DMS 273 (cell line): ENCODE results near the gene SOX6.
"Not testable (repeated sequence)": the region's sequence is repeated elsewhere in the genome, so short reads cannot be mapped to it uniquely, and the experiment has no call there.

ENCODE experiments used
- DNase-seq: peaks from one replicate; lab custom pipeline; 2025; ENCODE audit not compliant: unreplicated experiment; lab: John Stamatoyannopoulos, UW

Gene SOX6

DNA sequence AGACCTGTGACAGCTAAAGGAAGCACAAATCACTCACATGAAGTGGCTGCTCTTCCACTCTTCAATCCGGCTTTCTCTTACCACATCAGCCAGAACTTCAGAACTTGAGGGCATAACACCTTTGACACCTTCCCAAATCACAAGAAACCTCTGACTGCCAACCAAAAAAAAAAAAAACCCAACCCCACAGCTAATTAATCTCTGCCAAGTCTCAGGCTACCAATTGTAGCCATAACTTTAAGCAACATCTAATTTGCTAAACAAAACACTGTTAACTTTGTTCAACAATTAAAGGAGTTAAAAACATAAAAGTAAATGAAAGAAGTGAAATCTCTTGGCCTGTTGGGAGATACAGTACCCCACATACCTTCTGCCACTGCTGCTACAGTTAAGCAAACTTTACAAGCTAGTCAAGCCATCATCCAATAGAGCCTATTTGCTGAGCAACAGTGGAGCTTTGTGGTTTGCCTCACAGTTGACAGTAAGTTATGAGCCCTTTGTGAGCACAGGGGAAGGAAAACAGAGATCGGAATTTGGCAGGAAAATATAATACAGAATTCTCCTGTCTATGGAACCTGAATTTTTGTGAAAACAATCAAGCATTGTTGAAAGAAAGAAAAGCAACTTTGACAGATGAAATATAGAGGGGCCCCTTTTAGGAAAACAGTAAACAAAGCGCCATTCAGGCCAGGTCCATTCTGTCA lies at the start of gene SOX6:
Gene SOX6 (minus strand): TSS at position 490 of the 704 bp plus-strand sequence. CDS start 15,298 bp downstream, outside the sequence.
- DNase-seq: no peak

- DNase-seq: no peak
Measured at GRCh38 chr11:16404781-16405285, 48.5 kb upstream of the SOX6 start.

DNA sequence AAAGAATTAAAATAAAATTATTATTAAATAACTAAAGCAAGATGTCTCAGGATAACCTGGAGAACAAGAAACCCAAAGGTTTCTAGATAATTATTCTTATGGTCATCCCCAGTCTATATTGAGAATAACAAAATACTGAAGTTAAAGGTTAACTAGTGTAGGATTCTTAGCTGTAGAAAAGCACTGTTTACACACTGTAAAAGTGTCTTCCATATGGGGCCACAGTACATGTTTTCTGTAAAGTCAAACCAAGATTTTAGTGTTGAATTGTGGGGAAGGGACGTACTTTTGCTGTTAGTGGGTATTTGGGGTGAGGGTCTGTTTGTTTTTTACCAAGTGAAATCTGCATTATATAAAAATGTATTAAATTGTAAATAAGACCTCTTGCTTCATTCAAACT lies 47.5 kb upstream of the SOX6 start:
- DNase-seq: no peak

- DNase-seq: no peak
Measured at GRCh38 chr11:16403448-16403803, 47.1 kb upstream of the SOX6 start.

GRCh38 chr11:16402654-16403447 lies 46.5 kb upstream of the SOX6 start:
- no peak for DNase-seq

- no peak for DNase-seq
Measured at GRCh38 chr11:16397390-16397789, 41.0 kb upstream of the SOX6 start.

GRCh38 chr11:16395601-16396000 lies 39.3 kb upstream of the SOX6 start:
- DNase-seq: no peak

DNA sequence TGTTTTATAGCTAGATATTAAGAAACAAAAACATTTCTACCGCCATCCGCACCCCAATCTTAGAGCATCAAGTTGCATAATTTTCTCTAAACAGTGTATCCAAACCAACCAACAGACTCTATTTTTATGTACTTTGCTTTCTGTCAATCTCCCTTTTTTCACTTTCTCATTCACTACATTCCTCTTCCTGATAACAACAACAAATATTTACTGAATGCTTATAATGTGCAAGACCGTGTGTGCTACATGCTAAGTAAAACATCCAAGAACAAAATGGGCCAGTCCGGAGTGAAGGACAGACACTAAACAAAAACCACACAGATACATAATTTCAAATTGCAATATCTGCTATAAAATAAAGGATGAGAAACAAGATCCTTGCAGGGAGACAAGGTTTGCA lies 38.6 kb upstream of the SOX6 start:
- no peak for DNase-seq

DNA sequence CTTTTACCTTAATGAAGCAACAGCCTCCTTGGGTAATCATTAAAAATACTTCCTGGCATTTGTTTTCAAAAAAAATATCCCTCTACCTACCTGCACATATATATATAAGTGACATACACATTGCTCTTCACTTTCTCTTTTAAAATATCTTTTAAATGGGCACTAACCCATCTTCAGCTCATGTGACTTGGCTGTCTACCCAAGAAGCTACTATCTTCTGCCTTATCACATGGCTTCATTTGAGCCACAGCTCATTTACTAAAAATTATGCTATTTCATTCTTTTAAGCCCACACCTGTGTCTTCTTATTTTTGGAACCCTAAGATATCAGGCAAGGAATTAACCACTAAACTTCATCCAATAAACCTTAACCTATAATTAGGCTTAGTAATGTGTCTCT lies 37.0 kb upstream of the SOX6 start:
- DNase-seq: no peak

GRCh38 chr11:16392616-16393015 lies 36.3 kb upstream of the SOX6 start:
- DNase-seq: no peak

GRCh38 chr11:16390826-16391225 lies 34.5 kb upstream of the SOX6 start:
- DNase-seq: not testable (repeated sequence)

GRCh38 chr11:16385099-16385498 lies 28.8 kb upstream of the SOX6 start:
- no peak for DNase-seq

DNA sequence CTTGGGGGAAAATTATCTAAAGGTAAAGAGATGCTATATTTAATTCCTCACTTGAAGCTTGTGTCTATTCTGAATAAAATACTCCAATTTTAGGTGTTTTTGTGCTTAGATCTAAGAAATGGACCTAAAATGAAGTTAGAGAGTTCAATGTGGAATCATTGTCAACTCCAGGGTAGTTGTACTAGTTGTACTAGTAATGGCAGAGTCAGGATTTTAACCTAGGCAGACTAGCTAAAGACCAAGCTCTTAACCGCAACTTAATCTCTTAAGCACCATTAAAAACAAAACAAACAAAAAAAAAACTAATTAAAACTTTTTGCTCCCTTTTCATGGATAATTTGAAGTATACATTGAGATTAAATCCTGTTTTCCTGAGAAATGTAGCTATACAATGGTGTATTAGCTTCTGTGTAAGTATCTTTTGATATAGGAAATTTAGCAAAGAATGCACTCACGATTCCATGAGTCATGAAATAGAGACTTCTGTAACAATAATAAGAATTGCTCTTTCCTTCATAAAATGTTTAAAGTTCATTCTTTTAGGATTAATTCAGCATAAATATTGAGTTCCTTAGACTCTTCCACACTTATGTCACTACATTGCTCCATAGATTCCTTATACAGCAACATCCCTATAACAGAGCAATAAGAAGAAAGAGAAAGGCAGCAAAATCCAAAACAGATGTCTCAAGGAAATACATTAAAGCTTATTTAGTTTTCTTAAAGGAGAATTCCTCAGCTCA lies 26.5 kb upstream of the SOX6 start:
- no peak for DNase-seq

DNA sequence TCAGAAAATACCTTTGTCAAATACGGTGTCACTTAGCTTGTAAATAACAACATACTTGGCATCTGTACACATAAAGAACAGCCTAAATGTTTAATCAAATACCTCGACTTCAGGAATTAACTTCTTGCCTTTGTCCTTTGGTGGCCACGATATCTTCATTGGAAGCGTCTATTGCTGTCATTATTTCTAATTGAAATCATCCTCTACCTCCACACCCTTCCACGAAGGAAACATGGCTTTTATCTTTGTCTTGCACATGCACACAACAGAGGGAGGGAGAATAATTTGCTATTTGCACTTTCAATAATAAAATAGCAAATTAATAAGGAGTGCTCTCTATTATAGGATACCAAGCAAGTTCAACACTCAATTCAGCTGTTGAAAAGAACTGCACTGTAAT lies 25.8 kb upstream of the SOX6 start:
- DNase-seq: no peak

GRCh38 chr11:16380941-16381568 lies 24.7 kb upstream of the SOX6 start:
- DNase-seq: no peak

GRCh38 chr11:16378906-16379305 lies 22.6 kb upstream of the SOX6 start:
- no peak for DNase-seq

DNA sequence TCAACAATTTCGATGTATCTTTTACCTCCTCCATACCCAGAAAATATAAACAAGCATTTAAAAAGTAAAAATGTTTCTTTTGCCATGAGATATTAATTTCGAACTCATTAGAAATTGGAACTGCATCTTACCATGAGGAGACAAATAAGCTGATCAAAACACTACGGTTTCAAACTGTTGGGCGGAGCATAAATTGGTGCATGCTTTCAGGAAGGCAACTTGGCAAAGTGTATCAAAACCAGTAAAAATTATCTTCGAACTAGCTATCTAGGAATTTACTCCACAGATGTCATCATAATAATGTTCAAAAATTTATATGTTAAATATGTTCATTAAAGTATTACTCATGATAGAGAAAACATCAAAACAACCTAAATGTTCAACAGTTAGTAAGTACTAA lies 21.4 kb upstream of the SOX6 start:
- DNase-seq: no peak

DNA sequence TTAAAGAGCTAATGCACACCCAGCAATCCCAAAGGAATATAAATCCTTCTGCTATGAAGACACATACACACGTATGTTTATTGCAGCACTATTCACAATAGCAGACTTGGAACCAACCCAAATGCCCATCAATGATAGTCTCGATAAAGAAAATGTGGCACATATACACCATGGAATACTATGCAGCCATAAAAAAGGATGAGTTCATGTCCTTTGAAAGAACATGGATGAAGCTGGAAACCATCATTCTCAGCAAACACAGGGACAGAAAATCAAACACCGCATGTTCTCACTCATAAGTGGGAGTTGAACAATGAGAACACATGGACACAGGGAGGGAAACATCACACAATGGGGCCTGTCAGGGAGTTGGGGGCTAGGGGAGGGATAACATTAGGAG lies 19.3 kb upstream of the SOX6 start:
- DNase-seq: not testable (repeated sequence)

- DNase-seq: no peak
Measured at GRCh38 chr11:16373768-16374167, 17.4 kb upstream of the SOX6 start.

- DNase-seq: no peak
Measured at GRCh38 chr11:16372355-16372754, 16.0 kb upstream of the SOX6 start.

- DNase-seq: no peak
Measured at GRCh38 chr11:16367252-16367651, 10.9 kb upstream of the SOX6 start.
